GM23338 (cell line): ENCODE measurements around the gene ZNF22. TPM values are rescaled to one million over a fixed set of nuclear protein-coding genes. Genes with fewer than 3 reads are reported as not detected.
A peak's percentile ranks its signal among the peaks of the same experiment; 100 is the strongest.

ENCODE experiments used
- ATAC-seq: fragments of 200-7000 bp; cut with Tn5 transposase; 3 replicates; pipeline ENCODE4 v1.9.1; 2020
- DNase-seq: peaks from one replicate; pipeline ENCODE4 v3.0.0-alpha.2; 2015; ENCODE audit warnings: low spot score
- H2AFZ ChIP-seq: fragments of 200-600 bp; sonication (generic); 2 replicates; pipeline ENCODE4 v1.8.0; 2016; ENCODE audit warnings: antibody characterized with exemption, mild to moderate bottlenecking, moderate library complexity
- H3F3A ChIP-seq: fragments of 200-600 bp; sonication (generic); replicated peaks from 2 replicates; pipeline ENCODE4 v1.8.0; 2017; ENCODE audit warnings: antibody characterized with exemption, mixed run types, low read depth
- H3K27ac ChIP-seq: fragments of 200-600 bp; sonication (generic); 2 replicates; pipeline ENCODE4 v1.6.1; 2016; ENCODE audit warnings: low read depth
- H3K27me3 ChIP-seq: fragments of 200-600 bp; sonication (generic); 2 replicates; pipeline ENCODE4 v1.8.0; 2016; ENCODE audit warnings: mild to moderate bottlenecking, mixed run types, moderate library complexity; ENCODE audit not compliant: insufficient read depth
- H3K36me3 ChIP-seq: fragments of 200-600 bp; sonication (generic); 2 replicates; pipeline ENCODE4 v1.8.0; 2016; ENCODE audit warnings: mild to moderate bottlenecking; ENCODE audit not compliant: insufficient read depth
- H3K4me1 ChIP-seq: fragments of 200-600 bp; sonication (generic); 2 replicates; pipeline ENCODE4 v1.8.0; 2016; ENCODE audit warnings: mild to moderate bottlenecking, moderate library complexity; ENCODE audit not compliant: insufficient read depth
- H3K4me2 ChIP-seq: fragments of 200-600 bp; sonication (generic); 2 replicates; pipeline ENCODE4 v1.7.1; 2017; ENCODE audit warnings: mixed run types
- H3K4me3 ChIP-seq: fragments of 200-600 bp; sonication (generic); 2 replicates; pipeline ENCODE4 v1.6.1; 2016; ENCODE audit warnings: mixed run types
- H3K79me2 ChIP-seq: fragments of 200-600 bp; sonication (generic); replicated peaks from 2 replicates; pipeline ENCODE4 v1.8.0; 2017; ENCODE audit warnings: mild to moderate bottlenecking; ENCODE audit not compliant: insufficient read depth
- H3K9me2 ChIP-seq: fragments of 200-600 bp; sonication (generic); 2 replicates; pipeline ENCODE4 v1.8.0; 2017; ENCODE audit not compliant: insufficient read depth
- H4K20me1 ChIP-seq: fragments of 200-600 bp; sonication (generic); replicated peaks from 2 replicates; pipeline ENCODE4 v1.8.0; 2017; ENCODE audit warnings: mild to moderate bottlenecking; ENCODE audit not compliant: insufficient read depth
- H3K27ac Mint-ChIP-seq: 2 replicates; pipeline ENCODE4 v1.8.0; 2020; ENCODE audit warnings: inconsistent platforms, mild to moderate bottlenecking, moderate library complexity, mixed read lengths
- H3K27me3 Mint-ChIP-seq: 3 replicates; pipeline ENCODE4 v1.8.0; 2022; ENCODE audit warnings: low read depth, mild to moderate bottlenecking, moderate library complexity, mixed read lengths, inconsistent platforms; ENCODE audit not compliant: insufficient read depth, poor library complexity
- H3K36me3 Mint-ChIP-seq: 3 replicates; pipeline ENCODE4 v1.8.0; 2021; ENCODE audit warnings: low read depth, mild to moderate bottlenecking, inconsistent platforms, moderate library complexity, mixed read lengths
- H3K4me1 Mint-ChIP-seq: 3 replicates; pipeline ENCODE4 v1.8.0; 2020; ENCODE audit warnings: mild to moderate bottlenecking, inconsistent platforms, mixed read lengths
- H3K4me3 Mint-ChIP-seq: 3 replicates; pipeline ENCODE4 v1.8.0; 2021; ENCODE audit warnings: moderate library complexity, mild to moderate bottlenecking, inconsistent platforms, mixed read lengths
- H3K9me3 Mint-ChIP-seq: 3 replicates; pipeline ENCODE4 v1.8.0; 2020; ENCODE audit warnings: moderate library complexity, mild to moderate bottlenecking, inconsistent platforms, mixed read lengths
- EZH2 ChIP-seq: fragments of 200-600 bp; sonication (generic); IDR thresholded peaks from one replicate; pipeline ENCODE4 v1.8.0; 2017; ENCODE audit warnings: antibody characterized with exemption, mild to moderate bottlenecking, low read depth; ENCODE audit not compliant: unreplicated experiment
- JUNB ChIP-seq: IDR thresholded peaks from one replicate; pipeline ENCODE4 v1.6.1; 2016; ENCODE audit warnings: antibody characterized with exemption; ENCODE audit not compliant: unreplicated experiment
- NANOG ChIP-seq: IDR thresholded peaks from 2 replicates; pipeline ENCODE4 v1.6.1; 2016; ENCODE audit warnings: antibody characterized with exemption, borderline replicate concordance
- REST ChIP-seq: IDR thresholded peaks from one replicate; pipeline ENCODE4 v1.6.1; 2018; ENCODE audit warnings: antibody characterized with exemption; ENCODE audit not compliant: unreplicated experiment
- ZNF114 ChIP-seq: fragments of 250-450 bp; sonication (Bioruptor Pico); IDR thresholded peaks from 2 replicates; pipeline ENCODE4 v1.5.0; 2020; ENCODE audit warnings: mild to moderate bottlenecking, moderate library complexity
- ZNF331 ChIP-seq: fragments of 250-450 bp; sonication (Bioruptor Pico); IDR thresholded peaks from 2 replicates; pipeline ENCODE4 v1.5.0; 2020; ENCODE audit warnings: low read depth, mild to moderate bottlenecking, moderate library complexity
- polyA plus RNA-seq: library from polyadenylated mRNA; unstranded; fragments of >200 nt; fragmentation: Nextera tagmentation; extraction: Ambion mirVana; gene quantifications from 2 replicates; pipeline ENCODE4 v1.2.1, GENCODE V29; 2016
- total RNA-seq: library from RNA; depleted of rRNA; stranded (reverse); fragments of >200 nt; shearing (Covaris generic); gene quantifications from 2 replicates; pipeline ENCODE4 v1.2.3, GENCODE V29; 2014
- TF ChIP-seq, protein P1 (sequence below): IDR thresholded peaks from 2 replicates; pipeline ENCODE4 v1.6.1; 2016; ENCODE audit warnings: antibody characterized with exemption
- TF ChIP-seq, protein P2 (sequence below), 2 experiments: fragments of 200-600 bp in 1 of 2; sonication (generic) in 1 of 2; conservative IDR thresholded peaks; 2 replicates each; pipeline versions ENCODE4 v1.5.1 to v1.6.1; 2016 to 2017; ENCODE audit warnings: antibody characterized with exemption in 2 of 2, low read depth in 2 of 2, mild to moderate bottlenecking in 2 of 2, moderate library complexity in 1 of 2

Gene ZNF22
- total and polyA plus RNA-seq, 2 experiments from 2014 or later, result 40.5 to 81.8 TPM

GRCh38 chr10:44965104-44965503, 35.6 kb upstream of the ZNF22 start:
- H3K9me3 Mint-ChIP-seq, result no peaks in the 10 kb centered on the region; the same call in 2 of the 3 replicates
- H3K27ac Mint-ChIP-seq, result no peak overlapping the region; the same call in 1 of the 2 replicates
- Histone ChIP-seq H2AFZ (no peak overlapping the region), H3K4me1 (peaks cover 51% of the 10 kb centered on the region), H3K27me3 (peaks cover 8% of the 10 kb centered on the region), H3K36me3 (no peaks in the 10 kb centered on the region), H3K4me3 (peak overlapping the region; percentile 32; the same call in 1 of the 2 replicates), H3F3A (peaks cover 6% of the 10 kb centered on the region; the same call in 1 of the 2 replicates), H3K9me2 (peaks cover 9% of the 10 kb centered on the region; the same call in 1 of the 2 replicates), H3K4me2 (peak overlapping the region; percentile 71), H4K20me1 (no peaks in the 10 kb centered on the region), H3K27ac (peak overlapping the region; percentile 92), H3K79me2 (no peaks in the 10 kb centered on the region; the same call in 1 of the 2 replicates)
- no peak overlapping the region for H3K4me3 Mint-ChIP-seq
- TF ChIP-seq, protein P1, sequence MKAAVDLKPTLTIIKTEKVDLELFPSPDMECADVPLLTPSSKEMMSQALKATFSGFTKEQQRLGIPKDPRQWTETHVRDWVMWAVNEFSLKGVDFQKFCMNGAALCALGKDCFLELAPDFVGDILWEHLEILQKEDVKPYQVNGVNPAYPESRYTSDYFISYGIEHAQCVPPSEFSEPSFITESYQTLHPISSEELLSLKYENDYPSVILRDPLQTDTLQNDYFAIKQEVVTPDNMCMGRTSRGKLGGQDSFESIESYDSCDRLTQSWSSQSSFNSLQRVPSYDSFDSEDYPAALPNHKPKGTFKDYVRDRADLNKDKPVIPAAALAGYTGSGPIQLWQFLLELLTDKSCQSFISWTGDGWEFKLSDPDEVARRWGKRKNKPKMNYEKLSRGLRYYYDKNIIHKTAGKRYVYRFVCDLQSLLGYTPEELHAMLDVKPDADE, result no peak
- TF ChIP-seq EZH2 (no peak), NANOG (no peak), ZNF114 (CRISPR knock-in tag) (no peak)
- peaks cover 76% of the 10 kb centered on the region for H3K4me1 Mint-ChIP-seq
- ATAC-seq (peak; percentile 53), DNase-seq (no peak)
- peaks cover 35% of the 10 kb centered on the region for H3K27me3 Mint-ChIP-seq
- H3K36me3 Mint-ChIP-seq, result peaks cover 4% of the 10 kb centered on the region; the same call in 1 of the 3 replicates

GRCh38 chr10:44965651-44966097, 35.0 kb upstream of the ZNF22 start:
- Mint-ChIP-seq H3K4me1 (peaks cover 70% of the 10 kb centered on the region), H3K36me3 (peaks cover 6% of the 10 kb centered on the region), H3K27me3 (peaks cover 31% of the 10 kb centered on the region), H3K4me3 (no peak overlapping the region; the same call in 2 of the 3 replicates), H3K9me3 (no peaks in the 10 kb centered on the region; the same call in 2 of the 3 replicates), H3K27ac (peak overlapping the region; percentile 58)
- no peaks in the 10 kb centered on the region for H4K20me1 ChIP-seq
- no peak overlapping the region for H3K4me3 ChIP-seq
- H2AFZ ChIP-seq, result no peak overlapping the region
- H3F3A ChIP-seq, result peaks cover 6% of the 10 kb centered on the region; the same call in 1 of the 2 replicates
- H3K36me3 ChIP-seq, result no peaks in the 10 kb centered on the region
- H3K27ac ChIP-seq, result peak overlapping the region; percentile 45
- H3K4me1 ChIP-seq, result peaks cover 45% of the 10 kb centered on the region
- ATAC-seq (no peak), DNase-seq (no peak)
- H3K79me2 ChIP-seq, result no peaks in the 10 kb centered on the region; the same call in 1 of the 2 replicates
- peak overlapping the region; percentile 71 for H3K4me2 ChIP-seq
- H3K9me2 ChIP-seq, result peaks cover 9% of the 10 kb centered on the region; the same call in 1 of the 2 replicates
- H3K27me3 ChIP-seq, result peaks cover 2% of the 10 kb centered on the region; the same call in 1 of the 2 replicates
- TF ChIP-seq, protein P2, sequence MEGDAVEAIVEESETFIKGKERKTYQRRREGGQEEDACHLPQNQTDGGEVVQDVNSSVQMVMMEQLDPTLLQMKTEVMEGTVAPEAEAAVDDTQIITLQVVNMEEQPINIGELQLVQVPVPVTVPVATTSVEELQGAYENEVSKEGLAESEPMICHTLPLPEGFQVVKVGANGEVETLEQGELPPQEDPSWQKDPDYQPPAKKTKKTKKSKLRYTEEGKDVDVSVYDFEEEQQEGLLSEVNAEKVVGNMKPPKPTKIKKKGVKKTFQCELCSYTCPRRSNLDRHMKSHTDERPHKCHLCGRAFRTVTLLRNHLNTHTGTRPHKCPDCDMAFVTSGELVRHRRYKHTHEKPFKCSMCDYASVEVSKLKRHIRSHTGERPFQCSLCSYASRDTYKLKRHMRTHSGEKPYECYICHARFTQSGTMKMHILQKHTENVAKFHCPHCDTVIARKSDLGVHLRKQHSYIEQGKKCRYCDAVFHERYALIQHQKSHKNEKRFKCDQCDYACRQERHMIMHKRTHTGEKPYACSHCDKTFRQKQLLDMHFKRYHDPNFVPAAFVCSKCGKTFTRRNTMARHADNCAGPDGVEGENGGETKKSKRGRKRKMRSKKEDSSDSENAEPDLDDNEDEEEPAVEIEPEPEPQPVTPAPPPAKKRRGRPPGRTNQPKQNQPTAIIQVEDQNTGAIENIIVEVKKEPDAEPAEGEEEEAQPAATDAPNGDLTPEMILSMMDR (conservative IDR thresholded peaks at IDR 0.05; ENCODE audit: low read depth in 2 of 2), result peak in 1 of 2 experiments; percentile 12; a peak in 1 of 4 replicates
- TF ChIP-seq REST (no peak), ZNF331 (CRISPR knock-in tag) (no peak), NANOG (no peak), JUNB (no peak)
